ENCODE measurements around the gene KCTD11.

Gene KCTD11

DNA sequence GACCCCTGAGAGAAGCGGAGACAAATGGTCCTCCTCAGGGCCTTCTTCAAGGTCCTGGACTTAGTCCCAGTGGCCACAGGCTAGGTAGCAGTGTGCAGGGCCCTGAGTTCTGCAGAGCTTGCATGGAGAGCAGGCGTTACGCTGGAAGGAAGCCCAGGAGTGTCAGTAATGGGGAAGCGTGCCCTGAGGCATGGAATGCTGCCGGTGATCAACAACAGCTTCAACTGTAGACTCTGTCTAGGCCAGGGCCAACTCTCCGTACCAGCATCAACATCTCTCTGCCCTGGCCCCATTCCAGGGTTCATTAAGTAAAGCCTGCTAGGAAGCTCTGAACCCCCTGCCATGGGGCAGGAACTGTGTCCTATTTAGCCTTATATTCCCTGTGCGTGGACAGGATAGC is 28.4 kb downstream of the KCTD11 start:
- DNase-seq, result no peak

DNA sequence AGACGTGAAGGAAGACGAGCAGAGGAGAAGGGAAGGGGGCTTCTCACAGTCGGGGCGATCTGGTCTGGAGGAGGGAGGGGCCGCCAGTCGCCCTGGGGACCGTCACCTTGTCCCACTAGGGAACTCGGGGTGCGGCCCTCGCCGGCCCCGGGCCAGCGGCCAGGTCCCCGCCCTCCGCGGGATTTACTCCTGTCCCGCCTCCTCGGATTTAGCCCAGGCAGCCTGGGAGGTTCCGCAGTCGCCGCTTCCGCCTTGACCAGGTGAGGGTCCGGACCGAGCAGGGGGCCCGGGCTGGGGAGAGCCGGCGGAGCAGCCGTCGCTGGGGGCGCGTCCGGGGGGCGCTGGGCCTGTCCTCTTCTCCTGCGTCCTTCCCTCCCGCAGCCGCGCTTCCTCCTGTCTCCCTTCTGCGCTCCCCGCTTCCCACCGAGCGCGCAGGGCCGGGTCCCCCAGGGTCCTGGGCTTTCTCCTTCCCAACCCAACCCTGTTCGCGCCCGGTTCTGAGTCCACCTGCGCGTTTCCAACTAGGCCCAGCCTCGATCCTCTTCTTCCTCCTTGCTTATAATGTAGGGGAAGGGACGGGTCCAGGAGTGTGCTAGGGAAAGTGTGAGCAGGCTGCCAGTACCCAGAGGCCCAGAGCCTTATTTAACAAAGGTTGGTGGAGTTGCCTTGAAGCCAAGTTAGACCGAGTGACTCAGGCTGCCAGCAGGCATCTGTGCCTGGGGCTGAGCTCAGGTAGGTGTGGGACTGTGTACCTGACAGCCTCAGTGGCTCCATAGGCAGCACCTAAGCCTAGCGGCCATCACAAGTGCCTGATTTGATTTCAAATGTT is 29.1 kb downstream of the KCTD11 start, which contains the start of gene TNK1:
TNK1 (plus strand) TSS at position 235 of the 829 bp plus-strand sequence. CDS start 1,838 bp downstream, outside the sequence.
- no peak for DNase-seq

DNA sequence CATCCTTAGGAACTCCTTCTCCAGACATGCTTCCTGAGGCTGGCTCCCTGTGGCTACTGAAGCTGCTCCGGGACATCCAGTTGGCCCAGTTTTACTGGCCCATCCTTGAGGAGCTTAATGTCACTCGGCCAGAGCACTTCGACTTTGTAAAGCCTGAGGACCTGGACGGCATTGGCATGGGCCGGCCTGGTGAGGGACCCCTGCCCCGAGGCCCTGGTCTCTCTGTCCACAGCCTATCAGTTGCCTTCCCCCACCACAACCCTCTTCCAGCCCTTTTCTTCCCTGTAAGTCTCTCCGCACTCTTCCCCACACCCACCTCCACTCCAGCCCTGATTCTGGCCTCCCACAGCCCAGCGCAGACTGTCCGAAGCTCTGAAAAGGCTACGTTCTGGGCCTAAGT is 30.9 kb downstream of the KCTD11 start:
- DNase-seq, result no peak

DNA sequence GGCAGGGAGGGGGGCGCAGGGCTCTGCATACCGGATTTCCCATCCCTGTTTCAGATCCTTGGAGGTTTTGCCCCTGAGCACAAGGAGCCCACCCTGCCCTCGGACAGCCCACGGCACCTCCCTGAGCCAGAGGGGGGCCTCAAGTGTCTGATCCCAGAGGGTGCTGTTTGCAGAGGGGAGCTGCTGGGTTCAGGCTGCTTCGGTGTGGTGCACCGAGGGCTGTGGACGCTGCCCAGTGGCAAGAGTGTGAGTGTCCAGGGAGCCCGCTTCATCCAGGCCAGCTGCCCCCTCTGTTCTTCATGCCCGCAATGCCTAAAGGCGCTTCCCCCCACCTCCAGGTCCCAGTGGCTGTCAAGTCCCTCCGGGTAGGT is 31.4 kb downstream of the KCTD11 start:
- DNase-seq, result no peak

DNA sequence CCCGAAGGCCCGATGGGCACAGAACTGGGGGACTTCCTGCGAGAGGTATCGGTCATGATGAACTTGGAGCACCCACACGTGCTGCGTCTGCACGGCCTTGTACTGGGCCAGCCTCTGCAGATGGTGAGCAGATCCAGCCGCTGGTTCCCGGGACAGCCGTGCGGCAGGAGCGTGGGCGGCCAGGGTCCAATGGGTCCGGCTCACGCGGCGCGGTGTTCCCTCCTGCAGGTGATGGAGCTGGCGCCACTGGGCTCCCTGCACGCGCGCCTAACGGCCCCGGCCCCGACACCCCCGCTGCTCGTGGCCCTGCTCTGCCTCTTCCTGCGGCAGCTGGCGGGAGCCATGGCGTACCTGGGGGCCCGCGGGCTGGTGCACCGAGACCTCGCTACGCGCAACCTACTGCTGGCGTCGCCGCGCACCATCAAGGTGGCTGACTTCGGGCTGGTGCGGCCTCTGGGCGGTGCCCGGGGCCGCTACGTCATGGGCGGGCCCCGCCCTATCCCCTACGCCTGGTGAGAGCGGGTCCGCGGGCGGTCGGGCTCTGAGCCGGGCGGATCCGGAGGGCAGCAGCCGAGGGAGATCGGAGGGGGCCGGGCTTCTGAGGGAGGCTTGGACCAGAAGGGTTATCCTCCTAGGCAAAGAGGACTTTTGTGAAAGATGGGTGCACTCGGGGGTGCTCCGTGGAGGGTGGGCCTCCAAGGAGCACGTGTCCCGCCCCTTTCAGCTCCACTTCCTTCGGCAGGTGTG is 32.0 kb downstream of the KCTD11 start:
- DNase-seq, result no peak

DNA sequence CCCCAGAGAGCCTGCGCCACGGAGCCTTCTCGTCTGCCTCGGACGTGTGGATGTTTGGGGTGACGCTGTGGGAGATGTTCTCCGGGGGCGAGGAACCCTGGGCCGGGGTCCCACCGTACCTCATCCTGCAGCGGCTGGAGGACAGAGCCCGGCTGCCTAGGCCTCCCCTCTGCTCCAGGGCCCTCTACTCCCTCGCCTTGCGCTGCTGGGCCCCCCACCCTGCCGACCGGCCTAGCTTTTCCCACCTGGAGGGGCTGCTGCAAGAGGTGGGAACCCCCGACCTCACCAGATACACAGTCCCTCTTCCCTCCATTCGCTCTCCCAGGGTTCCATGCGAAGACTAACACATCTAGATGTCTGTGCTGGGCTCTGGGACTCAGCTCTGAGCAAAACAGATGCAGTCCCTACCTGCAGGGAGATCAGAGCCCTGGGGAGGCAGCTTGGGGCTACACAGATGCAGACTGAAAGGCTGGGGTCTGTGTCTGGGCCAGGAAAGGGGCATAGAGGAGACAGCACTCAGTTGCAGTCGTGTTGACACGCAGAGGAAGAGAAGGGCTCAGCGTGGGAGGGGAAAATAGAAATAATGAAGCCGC is 32.6 kb downstream of the KCTD11 start:
- DNase-seq, result no peak

DNA sequence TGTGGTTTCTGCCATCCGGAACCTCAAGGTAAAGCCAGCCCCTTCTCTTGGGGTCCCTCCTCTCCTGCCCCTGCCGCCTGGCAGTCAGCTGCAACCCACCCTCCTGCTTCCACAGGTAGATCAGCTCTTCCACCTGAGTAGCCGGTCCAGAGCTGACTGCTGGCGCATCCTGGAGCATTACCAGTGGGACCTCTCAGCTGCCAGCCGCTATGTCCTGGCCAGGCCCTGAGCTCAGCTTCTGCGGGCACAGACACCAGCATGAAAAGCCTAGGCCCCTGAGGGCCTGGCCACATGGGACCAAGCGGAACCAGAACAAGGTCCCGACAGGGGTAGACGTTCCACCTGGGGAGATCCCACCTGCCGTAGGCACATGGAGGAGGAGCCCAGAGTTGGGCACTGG is 36.9 kb downstream of the KCTD11 start:
- no peak for DNase-seq

DNA sequence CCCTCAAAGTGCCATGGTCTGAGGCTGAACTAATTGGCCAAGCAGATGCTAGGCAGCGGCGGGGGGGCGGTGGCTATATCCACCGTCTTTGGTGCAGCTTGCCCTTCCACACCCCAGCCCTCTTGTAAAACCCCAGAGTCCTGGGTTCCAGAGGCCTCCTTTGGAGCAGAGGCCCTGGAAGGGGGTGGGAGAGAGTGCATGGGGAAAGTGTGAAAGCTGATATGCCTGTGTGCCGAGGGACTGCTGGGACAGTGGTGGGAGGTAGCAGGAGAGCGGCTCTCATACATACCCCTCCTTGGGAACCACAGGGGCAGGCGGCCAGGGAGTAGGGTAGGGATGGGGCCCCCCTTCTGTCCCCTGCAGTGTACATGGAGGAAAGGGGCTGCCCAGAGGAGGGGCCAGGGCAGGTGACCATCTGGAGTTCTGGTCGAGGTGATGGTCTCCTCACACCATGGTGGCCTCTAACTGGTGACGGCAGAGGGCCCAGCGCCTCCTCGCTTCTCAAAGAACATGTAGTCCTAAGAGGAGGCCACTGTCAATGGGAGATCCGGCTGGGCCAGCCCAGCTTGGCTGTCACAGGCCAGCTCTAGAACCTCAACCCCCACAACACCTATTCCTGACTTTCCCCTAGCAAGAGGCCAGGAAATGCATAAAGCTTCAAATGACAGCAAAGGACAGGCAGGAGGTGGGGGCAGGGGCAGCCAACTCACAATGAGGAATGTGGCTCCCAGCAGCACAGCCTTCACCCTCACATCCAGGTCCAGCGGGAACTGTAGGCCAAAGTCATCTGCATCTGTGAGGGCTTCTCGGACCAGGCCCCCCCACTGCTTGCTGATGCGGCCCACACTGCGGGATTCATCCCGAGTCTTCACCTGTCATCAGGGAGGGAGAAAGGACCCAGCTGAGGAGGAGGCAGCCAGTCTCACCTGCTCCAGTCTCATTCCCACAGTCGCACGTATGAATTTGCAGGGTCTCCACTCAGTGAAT is 38.3 kb downstream of the KCTD11 start:
- no peak for DNase-seq

DNA sequence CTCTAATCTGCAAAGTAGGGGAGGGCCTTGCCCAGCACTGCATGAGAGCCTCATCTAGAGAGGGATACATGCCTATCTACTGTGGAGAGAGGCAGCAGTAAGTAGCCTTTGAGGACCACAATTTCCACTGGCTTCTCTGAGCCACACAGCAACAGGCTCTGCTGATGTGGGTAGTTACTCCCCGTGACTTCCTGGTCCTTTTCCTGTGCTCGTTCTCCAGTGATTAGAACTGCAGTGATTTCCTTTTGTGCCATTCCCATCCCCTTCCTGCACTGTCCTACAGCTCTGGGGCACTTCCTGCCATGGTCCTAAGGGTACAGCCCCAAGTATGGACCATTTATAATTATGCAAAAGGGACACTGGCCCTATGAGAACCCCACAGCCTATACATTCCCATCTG is 39.3 kb downstream of the KCTD11 start:
- DNase-seq, result no peak

DNA sequence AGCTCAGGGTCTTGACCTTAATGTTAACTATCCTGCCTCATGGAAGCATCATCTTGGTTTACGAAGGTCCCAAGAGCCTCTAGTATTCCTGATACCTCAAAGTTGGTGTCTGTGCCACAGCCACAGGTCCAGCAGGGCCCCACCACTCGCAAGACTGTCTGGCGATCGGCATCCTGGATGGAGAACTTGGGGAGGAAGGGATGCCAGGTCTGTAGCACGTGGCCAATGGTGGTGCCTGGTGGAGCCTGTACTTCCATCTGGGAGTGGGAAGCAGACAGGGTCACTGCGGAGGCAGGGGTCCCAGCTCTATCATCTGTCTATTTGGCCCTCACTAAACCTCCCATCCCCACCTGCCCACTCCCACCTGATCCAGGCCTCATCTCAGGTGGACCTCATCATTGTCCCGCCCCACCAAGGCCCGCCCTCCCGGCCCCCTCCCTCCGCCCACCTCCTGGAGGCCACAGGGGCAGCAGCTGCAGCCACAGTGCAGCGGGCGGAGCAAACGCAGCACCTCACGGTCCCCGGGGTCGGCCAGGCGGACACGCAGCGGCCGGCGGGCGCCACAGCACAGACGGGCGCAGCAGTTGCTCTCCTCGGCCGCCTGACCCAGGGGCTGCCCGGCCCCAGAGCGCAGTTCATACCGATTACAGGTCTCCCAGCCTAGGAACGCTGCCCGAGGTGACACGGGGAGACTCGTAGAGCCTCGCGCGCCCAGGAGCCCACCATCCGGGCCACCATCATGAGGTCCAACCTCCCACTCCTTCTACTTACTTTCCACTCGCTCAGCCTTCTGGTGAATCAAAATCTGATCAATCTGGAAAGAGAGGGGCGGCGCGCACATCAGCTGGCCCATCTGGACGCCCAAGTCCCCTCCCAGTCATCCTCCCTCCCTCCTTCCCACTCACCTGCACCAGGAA is 41.0 kb downstream of the KCTD11 start:
- DNase-seq, result no peak

DNA sequence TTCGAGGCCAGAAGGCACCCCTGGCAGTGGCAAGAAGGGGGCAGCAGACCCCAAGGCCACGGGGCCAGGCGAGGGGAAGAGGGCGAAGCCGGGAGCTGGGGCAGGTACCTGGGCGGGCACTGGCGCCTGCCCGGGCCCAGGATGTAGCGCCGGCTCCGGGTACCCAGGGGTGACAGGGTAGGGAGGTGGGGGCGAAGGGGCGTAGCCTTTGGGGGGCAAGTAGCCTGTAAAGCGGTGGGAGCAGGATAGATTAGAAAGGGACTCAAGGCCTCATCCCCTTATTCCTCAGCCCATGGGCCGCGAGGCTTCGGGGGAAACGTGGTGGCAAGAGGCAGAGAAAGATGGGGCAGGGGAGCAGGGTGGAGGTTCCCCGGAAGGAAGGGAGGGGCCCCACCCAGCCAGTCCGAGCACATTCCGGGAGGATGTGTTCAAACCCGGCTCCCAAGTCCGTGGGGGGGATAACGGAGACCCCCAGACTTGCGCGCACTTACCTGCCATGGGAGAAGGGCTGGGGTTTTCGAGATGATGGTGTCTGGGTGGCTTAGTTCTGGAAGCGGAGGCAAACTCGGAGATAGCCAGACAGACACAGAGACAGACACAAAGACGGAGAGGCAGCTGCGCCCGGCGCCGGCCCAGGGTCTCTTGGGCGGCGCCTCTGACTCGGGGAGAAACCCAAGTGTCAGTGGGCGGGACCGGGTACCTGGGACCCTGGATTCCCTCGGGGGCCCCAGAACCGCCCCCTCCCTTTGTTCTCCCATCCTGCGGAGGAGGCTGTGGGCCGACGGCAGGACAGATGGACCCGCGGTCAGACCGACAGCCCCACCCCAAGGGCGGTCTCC is 41.9 kb downstream of the KCTD11 start:
- DNase-seq, result peak; percentile 71

DNA sequence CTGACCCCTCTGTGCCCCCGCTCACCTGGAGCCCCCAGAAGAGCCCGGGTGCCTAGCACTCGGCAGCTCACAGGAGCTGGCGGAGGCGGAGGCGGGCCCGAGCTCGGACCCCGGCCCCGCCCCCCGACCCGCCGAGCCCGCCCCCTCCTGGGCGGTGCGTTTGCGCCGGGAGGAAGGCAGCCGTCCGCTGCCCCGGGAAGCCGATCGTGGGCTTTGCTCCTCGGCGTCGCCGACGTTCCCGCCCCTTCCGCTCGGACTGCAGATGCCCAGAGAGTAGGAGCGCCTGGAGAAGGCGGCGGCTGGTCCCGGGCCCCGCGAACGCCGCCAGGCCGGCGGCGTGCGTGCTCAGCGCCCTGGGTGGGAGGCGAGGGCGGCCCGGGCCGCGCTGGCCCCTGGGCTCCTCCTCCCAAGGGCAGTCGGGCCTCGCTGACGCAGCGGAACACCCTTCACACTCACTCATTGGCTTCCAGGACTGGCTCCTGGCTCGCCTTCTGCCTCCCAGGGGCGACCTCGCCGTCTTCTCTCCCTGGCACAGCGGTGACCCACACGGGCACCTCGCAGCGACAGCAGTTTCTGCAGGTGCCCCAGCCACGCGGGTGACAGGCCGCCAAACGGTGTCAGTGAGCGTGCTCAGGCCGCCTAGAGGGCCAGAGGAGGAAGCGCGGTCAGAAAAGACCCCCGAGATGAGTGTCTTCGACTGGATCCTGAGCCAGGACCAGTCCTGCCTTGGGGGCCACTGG is 42.7 kb downstream of the KCTD11 start, which contains the start of gene PLSCR3:
PLSCR3 (minus strand) TSS at position 74 of the 740 bp plus-strand sequence. CDS start 415 bp downstream, outside the sequence.
- DNase-seq, result peak; percentile 78

DNA sequence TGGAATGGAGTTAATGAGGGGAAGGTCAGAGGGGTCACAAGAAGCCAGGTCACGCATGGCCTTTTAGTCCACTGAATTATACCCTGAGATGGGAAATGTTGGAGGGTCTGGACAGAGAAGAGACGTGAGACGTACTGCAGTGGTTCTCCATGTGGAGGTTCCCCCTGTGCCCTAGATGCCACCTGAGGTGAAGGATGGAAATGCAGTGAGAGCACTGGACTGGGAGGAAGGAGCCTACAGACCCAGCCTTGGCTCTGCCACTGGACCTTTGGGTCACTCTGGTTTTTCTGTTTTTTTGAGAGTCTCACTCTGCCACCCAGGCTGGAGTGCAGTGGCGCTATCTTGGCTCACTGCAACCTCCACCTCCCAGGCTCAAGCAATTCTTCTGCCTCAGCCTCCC is 44.2 kb downstream of the KCTD11 start:
- DNase-seq, result no peak

DNA sequence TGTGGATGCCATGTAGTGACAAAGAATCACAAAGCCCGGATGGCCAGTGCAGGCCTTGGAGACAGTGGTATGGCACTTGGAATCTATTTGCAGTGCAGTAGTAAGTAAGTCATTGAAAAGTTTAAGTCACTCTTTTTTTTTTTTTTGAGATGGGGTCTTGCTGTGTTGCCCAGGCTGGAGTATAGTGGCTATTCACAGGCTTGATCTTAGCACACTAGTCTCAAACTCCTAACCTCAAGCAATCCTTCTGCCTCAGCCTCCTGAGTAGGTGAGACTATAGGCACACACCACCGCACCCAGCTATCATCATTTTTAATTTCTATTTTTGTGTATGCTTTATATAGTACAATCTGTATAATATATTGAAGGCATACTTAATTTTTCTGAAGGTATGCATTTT is 46.6 kb downstream of the KCTD11 start:
- no peak for DNase-seq

DNA sequence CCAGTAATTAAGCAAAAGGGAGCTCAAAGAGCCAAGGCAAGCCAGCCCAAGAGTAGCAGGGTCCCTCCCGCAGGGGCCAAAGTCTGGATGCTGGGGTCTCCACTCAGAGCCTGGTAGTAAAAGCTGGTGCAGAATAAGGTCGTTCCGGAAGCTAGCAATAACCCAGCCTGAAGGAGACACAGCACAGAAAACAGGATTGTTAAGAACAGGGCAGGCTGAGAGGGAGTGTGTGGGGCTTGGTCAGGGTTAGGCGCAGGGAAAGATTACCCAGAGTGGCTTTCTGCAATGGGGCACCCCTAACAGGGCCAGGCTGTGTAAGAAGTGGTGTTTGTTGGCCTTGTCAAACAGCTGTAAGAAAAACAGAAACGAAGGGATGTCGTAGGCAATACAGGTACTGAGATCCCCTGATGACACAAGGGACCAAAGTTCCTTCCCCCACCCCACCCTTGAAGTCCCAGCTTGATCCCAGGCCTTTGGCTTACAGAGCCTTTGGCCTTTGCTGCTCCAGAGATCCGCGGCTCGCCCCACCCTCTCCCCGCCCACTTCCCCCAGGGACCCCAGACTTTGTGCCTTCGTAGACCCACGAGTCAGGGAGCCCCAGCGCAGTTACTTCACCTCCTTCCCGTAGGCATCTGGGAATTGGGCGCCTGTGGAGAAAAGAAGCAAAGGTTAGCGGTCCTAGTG is 51.2 kb downstream of the KCTD11 start:
- peak; percentile 22 for DNase-seq

DNA sequence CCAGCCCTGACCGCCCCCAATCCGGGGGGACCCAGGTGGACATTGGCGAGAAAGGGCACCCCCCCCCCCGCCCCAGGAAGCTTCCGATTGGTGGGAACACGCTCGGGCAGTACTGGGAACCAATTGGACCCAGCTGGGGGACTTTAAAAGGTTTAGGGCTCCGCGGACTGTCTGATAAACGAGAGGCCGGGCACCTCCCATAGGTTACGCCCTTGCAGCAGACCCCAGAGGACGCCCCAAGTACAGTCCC is 51.7 kb downstream of the KCTD11 start:
- DNase-seq, result no peak

DNA sequence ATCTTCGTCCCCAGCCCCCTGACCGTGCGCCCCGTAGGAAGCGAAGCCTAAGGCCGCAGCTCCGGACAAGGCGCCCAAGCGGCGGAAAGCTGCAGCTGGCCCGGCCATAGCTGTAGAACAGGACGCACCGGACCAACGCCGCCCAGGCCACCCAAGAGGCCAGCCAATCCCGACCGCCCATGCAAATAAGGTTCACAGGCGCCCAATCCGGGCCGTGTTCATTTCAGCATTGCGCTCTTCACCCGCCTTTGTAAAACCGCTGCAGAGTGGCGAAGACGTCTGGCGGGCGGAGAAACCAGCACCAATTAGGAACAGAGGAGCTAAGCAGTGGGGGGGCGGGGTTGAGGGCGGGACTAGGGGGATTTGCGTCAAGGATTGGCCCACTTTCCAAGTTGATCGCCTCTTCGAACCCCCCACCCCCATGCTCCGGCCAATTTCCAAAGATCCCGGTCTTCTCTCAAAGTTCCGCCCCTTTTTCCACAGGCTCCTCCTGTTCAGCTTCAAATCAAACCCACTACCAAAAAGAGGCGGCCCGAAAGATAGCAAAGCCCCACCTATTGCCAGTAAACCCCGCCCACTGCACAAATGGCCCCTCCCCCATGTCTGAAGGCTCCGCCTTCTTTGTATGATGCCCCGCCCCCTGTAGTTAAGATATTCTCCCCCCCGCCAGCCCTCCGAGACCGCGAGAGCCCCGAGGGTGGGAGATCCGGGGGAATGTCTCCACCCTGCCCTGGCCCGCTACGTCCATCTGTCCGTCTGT is 52.2 kb downstream of the KCTD11 start, which contains the start of gene TMEM256:
TMEM256 (minus strand) TSS at position 121 of the 760 bp plus-strand sequence; CDS start at position 108, 13 bp downstream.
- DNase-seq, result peak; percentile 99
